Measurements from ENCODE around the gene CETN3.
A peak's percentile ranks its signal among the peaks of the same experiment; 100 is the strongest.
"Not testable (repeated sequence)": the region's sequence is repeated elsewhere in the genome, so short reads cannot be mapped to it uniquely, and the experiment has no call there.

Gene CETN3

DNA sequence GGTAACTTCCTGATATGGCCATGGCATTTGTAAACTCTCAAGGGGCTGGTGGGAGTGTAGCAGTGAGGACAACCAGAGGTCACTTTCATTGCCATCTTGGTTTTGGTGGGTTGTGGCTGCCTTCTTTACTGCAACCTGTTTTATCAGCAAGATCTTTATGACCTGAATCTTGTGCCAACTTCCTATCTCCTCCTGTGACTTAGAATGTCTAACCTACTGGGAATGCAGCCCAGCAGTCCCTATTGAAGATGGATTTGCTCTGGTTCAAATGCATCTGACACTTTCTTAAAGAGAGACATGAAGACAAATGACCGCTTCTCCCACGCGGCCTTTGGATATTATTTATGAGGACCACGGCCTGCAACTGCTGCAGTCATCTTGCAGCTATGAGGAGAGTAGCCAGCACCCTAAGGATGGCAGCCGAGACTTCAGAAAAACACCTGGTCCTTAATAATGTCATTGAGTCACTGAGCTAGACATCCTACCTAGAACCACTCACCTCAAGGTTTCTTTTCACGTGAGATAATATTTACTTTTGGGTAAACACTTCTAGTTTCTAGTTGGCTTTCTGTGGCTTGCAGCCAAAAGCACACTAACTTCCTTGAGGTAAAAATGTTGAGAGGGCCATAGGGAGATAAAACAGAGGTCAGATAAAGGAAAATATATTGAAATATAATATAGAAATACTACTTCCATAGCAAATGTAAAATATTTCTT, 28.2 kb downstream of the CETN3 start:
- no peak for DNase-seq

DNA sequence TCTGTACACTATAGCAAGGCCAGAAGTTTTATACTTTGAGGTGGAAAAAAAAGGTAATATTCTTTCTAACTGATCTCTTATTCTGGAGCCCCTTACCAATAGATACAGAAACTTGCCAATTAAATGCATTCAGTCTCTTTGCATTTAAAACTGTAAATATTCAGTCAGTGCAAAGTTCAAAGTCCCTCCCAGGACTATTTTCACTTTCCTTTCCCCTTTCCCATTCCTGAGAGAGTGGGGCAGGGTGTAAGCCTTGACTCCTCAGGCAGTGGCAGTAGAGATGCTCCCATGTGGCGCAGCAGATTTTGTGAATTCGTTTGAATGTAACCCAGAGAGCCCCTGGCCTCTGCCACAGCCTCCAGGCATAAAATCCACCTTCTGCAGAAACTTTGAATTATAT, 29.9 kb downstream of the CETN3 start:
- no peak for DNase-seq

DNA sequence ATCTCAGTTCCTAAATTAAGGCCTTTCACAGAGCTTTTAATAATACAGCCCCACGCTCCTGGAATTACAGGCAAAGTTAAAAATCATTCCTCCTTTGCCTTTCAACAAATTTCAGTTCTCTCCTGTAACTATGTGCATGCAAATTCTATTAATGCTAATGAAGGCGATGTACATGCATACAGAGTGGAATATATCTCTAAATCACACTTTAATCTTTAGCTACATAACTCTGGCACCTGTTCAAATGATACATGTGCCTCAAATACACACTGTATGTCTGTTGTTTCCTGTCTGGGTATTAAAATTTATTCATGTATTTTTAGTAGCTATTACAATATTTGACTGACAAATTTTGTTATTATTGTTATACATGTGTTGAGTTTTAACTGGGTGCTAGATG, 30.8 kb downstream of the CETN3 start:
- peak; percentile 46 to 51 for DNase-seq

DNA sequence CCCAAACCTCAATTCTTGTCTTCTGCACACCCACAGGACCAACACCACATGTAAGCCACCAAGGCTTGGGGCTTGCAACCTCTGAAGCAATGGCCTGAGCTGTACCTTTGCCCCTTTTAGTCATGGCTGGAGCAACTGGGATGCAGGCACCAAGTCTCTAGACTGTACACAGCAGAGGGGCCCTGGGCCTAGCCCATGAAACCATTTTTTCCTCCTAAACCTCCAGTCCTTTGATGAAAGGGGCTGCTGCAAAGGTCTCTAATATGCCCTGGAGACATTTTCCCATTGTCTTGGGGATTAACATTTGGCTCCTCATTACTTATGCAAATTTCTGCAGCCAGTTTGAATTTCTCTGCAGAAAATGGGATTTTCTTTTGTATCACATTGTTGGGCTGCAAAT, 38.3 kb downstream of the CETN3 start:
- not testable (repeated sequence) for DNase-seq

DNA sequence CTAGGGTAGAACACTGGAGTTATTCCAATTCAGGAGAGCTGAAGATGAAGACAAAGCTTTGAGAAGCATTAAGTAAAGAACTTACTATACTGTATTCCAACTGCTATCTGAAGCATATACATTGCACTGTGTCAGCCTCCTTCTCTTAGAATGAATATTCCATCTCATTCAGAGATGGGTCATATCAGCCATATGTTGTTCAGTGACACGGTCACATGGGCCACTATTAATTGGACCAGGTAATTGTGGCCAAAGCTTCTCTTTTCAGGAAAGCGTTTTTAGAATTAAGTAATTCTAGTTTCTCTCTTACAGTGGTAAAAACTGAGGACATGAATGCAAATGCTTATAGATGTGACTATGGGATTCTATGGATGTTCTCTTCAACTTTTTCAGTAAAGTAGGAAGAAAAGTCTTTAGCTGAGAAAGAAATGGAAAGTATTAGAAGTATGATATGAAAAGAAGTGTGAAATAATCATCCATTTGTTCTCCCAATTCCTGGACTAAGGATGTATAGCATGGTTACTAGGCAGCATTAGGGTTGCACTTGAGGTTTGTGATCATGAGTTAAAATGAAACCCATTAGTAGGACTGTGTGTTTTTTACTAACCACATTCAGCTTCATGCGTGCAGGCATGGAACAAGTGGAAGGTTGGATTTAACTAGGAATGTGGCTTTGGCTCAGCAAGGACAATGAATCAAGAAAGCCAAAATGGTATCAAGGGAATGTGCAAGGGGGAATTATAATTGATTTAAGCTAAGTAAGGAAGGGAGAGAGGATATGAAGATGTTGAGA, 40.9 kb downstream of the CETN3 start:
- DNase-seq: no peak

DNA sequence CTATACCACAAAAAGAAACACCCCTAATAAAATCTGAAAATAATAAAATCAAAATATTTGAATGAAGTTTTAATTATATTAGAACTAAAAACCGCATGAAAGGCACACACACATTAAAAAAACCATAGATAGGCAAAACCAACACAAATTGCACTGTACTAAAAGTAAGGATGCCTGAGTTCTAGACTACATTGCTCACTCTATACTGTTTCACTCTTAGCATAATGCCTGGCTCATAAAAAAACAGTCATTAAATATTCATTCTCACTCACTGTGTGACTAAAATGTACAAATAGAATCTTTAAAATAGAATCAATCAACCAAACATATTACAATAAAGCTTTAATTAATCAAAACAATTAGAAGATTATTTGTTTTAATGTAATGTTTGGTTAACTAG, 41.7 kb downstream of the CETN3 start:
- DNase-seq: no peak

DNA sequence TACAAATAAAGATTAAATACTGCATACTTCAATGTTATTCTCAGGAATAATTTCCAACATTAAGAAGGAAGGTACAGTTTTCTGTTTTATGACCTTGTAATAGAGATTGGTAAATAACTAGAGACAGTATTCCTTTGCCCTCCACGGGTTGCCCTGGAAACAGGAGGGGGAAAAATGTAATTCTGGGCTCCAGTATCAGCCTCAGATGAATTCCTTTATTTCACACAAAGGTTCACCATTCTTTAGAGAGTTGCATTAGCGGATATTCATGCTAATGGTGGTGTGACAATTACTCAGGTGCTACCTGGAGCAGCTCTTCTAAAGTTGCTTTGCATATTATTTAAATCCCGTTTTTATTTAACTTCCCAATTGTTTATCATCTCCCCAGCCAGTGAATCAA, 42.6 kb downstream of the CETN3 start:
- peak in 1 of 2 experiments; percentile 1 for DNase-seq

DNA sequence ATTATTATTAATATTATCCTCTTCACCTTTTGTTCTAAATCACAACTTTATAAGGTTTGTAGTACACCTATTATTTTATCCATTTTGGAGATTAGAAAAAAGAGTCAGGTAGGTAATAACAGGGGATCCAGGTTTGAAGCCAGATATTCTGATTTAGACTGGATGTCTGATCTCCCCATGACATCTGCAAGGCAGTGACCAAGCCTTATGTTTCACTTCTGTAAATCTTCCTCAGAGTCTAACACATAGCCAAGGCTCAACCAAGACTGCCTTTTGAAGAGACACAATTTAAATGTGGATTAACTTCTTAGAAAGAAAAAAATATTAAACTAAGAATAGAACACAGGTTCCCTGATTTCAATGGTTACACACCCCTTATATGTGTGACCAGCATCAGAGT, 44.2 kb downstream of the CETN3 start:
- DNase-seq: no peak

DNA sequence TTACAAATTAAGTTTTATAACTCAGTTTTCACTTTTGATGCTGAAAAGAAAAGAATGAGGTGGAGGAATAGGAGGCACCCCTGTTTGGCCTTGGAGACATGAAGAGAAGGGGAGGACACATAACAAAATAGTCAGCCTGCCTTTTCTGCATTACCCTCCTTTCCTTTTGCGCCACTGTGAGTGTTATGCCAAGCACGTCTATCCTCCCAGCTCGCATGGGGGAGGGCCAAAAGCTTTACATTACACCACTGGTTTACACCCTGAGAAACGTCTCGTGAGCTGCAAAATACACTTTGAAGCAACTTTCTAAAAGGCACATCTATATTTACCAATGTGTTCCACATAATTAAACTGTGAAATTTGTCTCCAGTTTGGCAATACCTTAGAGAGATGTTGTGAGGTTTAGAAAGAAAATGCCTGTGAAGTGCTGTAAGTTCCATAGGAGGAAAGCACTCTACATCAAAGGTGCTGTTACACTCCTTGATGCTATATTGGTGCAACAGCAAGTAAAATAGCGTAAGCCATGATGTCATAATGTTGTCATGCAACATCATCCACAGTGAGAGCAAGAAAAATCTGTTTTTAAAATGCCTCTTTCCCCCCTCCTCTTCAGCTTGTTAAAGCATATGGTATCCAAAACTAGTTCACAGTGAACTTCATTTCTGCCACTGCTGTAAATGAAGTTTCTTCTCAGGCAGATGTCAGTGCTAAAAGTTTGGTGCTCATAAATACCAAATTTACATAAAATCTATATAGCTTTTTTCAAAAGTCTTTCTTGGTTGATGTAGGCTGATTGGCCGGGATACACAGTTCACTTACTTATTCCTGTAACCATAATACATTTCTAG, 50.3 kb downstream of the CETN3 start:
- DNase-seq: no peak

DNA sequence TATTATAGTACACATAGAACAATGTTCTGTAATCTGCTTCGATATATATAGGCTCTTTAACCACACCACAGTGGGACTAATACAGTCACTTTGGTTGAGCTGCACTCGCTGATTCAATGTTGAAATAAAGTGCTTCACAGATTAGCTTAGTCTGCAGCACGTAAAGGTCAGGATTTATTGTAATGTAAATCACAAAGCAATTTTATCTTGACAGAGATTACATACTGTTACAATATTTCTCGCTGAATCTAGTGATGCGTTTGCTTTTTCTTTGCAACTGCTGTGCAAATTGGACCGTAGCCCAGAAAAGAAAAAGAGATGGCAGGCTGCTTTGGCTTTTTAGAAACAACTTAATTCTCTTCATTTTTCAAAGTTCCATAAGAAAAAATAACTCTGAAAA, 52.9 kb downstream of the CETN3 start:
- DNase-seq: no peak

DNA sequence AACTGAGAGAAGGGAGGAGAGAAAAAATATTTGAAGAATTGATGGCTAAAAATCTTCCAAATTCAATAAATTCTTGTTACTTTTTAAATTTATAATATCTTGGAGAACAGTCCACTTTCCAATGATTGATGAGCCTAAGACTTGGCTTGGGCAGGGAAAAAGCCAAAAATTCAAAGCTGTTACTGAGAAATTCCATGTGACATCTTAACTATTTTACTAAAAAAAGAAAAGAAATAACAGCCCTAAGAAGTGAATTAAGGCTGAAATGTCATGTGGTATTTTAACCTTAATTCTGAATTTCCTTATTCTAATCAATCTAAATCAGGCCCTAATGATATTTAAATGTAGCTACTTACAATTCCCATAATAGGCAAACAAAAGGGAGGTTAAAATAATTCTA, 53.4 kb downstream of the CETN3 start:
- DNase-seq: no peak

DNA sequence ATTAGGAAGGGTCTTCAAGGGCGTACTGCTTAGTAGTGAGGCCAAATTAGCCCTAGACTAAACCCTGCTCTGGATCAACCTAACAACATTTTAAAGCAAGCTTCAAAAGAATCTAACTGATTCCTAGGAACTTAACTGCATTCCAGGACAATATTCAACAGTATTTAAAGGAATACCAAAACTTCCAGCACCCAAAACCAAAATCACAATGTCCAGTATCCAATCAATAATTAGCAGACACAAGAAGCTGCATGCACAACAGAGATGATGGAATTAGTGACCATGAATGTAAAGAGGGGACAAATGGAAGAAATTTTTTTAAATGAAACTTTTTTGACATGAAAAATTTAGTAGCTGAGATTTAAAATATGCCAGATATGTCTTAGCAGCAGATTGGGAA, 53.9 kb downstream of the CETN3 start:
- no peak for DNase-seq

DNA sequence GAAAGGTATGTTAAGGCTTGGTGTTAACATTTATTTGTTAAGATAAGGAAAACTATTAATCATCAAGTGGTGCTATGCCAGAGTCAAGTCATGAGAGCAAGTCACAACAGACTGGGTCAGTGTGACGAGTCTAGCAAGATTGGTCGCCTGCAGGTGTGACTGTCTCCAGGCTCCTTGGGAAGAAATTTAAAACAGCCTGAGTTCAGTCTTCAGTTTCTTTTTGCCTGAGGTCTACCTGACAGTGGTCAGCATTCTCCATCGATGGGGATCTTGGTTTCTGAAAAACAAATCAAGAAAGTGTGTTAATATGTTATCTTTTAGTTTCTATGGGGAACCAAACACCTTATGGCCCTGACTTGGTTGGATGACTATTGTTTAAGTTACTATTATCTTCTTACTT, 56.3 kb downstream of the CETN3 start:
- DNase-seq: no peak

DNA sequence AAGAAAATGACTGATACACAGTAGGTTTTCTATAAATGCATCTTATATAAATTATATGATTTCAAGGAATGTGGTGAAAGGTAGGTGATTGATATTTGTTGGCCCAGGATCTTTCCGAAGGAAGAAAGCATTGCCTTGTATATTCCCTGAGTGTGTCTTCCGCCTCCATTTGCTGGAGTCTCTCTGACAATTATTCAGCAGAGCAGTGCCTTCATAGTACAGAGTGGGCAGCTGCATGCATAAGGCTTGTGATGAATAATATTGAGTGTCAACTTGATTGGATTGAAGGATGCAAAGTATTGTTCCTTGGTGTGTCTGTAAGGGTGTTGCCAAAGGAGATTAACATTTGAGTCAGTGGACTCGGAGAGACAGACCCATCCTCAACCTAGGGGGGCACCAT, 58.5 kb downstream of the CETN3 start:
- DNase-seq: no peak

DNA sequence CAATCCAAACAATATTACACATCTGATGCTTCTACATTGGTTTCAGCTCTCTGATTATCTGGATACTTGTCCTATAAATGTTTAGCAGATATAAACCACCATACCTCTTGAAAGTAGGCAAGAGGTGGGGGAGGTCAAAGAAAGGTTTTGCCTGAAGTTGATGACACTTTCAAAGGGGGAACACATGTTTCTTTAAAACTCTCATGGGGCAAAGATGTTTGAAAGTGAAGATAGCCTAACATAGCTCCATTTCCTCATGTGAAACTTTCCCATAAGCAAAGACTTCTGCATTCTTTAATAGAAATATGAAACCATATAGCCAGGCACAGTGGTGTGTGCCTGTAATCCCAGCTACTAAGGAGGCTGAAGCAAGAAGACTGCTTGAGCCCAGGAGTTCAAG, 62.1 kb downstream of the CETN3 start:
- no peak for DNase-seq

DNA sequence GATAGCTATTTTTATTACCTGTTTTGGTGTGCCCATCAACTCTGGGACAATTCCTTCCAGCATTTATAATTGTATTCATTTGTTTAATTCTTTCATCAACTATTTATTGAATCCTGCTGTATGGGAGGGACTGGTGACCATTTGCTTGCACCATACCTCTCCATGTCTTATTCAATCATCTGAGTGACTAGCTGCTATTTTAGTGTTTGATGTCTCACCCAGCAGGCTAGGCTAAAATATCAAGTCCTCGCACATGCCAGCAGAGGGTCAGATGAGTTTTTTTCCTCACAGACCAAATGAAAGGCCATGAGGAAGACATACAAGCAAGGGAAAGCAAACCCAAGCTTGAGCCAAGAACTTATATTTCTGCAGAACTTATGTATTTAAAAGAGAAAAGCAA, 63.9 kb downstream of the CETN3 start:
- no peak for DNase-seq

DNA sequence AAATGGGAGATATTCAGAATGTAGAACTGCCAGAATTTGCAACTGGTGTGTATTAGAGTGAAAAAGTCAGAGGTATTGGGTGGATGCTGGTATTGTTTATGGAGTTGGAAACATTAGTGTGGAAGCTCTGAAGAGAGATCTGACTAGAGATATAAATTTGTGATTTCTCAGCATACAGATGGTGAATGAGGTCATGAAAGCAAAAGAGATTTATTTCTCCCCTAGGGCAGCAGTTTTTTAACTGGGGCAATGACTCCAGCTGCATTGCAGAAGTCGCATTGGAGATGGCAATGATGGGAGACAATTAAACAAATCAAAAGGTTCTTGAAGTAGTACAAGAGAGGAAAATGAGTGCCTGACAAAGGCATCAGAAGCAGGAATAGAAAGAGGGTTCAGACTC, 64.9 kb downstream of the CETN3 start:
- no peak for DNase-seq

DNA sequence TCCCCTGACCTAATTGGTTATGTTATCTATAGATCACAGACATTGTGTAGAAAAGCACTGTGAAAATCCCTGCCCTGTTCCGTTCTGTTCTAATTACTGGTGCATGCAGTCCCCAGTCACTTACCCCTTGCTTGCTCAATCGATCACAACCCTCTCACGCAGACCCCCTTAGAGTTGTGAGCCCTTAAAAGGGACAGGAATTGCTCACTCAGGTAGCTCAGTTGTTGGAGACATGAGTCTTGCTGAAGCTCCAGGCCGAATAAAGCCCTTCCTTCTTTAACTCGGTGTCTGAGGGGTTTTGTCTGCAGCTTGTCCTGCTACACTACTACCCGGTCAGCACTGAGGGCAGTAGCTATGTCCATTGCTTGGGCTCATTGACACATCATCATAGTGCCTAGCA, 65.8 kb downstream of the CETN3 start:
- not testable (repeated sequence) for DNase-seq

DNA sequence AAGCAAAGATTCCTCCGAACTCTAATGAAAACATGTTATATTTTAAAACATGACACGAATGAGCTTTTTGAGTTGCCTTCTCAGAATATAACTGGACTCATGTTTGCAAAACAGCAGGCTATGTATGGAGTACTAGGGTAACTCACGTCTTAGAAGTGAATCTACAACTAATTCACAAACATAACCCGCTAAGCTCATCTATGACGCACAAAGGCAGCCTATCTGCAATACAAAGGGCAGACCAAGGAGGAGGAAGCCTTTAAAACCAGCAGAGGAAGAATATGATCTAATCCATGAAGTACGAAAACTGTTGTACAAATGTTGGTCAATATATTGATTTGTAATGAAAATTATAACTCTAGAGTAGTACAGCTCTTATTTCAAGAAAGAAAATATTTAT, 67.0 kb downstream of the CETN3 start:
- DNase-seq: no peak
